ENCODE results near the gene CLDN15.

DNA sequence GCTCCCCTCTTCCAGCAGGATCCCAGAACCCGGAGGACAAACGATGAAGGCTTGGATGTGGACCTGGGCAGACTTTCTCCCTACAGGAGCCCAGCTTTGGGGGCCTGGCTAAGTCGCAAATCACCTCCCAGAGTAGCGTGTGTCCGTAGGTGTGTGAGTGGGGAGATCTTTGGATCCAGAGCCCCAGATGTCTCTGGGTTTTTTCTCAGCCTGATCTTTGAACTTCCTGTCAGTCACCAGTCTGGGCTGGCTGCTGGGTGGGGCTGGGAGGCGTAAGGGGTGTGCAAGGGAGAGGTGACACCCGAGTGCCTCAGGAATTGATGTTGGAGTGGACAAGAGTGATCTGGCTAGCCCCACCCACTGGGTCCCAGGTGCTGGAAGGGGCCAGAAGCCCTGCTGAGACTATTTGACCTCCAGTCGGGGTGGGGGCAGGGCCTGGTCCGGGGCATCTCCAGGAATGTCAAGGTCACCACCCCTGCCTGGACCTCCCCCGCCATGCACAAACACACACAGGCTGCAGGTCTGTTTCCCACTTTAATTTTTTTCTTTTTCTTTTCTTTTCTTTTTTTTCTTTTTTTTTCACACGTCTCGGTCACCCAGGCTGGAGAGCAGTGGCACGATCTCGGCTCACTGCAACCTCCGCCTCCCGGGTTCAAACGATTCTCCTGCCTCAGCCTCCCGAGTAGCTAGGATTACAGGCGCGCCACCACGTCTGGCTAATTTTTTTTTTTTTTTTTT lies 36.6 kb downstream of the CLDN15 start, which contains the start of gene MOGAT3:
- no peak for TF ChIP-seq POLR2AphosphoS5 (IDR thresholded peaks at IDR 0.05)
- TF ChIP-seq, protein P1, sequence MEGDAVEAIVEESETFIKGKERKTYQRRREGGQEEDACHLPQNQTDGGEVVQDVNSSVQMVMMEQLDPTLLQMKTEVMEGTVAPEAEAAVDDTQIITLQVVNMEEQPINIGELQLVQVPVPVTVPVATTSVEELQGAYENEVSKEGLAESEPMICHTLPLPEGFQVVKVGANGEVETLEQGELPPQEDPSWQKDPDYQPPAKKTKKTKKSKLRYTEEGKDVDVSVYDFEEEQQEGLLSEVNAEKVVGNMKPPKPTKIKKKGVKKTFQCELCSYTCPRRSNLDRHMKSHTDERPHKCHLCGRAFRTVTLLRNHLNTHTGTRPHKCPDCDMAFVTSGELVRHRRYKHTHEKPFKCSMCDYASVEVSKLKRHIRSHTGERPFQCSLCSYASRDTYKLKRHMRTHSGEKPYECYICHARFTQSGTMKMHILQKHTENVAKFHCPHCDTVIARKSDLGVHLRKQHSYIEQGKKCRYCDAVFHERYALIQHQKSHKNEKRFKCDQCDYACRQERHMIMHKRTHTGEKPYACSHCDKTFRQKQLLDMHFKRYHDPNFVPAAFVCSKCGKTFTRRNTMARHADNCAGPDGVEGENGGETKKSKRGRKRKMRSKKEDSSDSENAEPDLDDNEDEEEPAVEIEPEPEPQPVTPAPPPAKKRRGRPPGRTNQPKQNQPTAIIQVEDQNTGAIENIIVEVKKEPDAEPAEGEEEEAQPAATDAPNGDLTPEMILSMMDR (IDR thresholded peaks at IDR 0.05 in 8 of 11, conservative IDR thresholded peaks at IDR 0.05 in 3 of 11): no peak

All from spleen (tissue), 7 donors.